Fibroblast of gingiva (primary cell): ENCODE results near the gene TMIE.
"Not testable (repeated sequence)": the region's sequence is repeated elsewhere in the genome, so short reads cannot be mapped to it uniquely, and the experiment has no call there.

ENCODE experiments used
- DNase-seq: peaks from one replicate; pipeline ENCODE4 v3.0.0-alpha.2; 2011; ENCODE audit warnings: low read depth

TMIE gene

GRCh38 chr3:46685446-46685845, 15.7 kb upstream of the TMIE start:
- DNase-seq: no peak

GRCh38 chr3:46690798-46691197, 10.4 kb upstream of the TMIE start:
- no peak for DNase-seq

DNA sequence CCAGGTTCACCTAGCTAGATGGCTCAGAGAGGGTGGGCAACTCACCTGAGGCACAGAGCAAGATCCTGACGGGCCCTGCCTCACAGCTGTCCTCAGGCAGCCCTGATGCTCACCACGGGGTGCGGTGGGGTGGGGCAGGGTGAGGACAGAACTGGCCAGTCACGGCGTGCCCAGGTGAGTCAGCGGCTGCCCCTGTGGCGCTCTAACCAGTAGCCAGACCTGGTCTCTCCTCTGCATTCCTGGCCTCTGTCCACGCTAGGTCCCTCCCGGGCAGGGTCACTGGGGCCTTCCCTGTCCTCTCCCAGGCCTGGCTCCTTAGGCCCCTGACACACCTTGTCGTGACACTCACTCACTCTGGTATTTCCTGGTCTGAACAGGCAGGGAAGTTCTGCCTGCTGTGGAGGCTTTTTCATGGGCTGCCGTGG, 8.6 kb upstream of the TMIE start:
- DNase-seq: no peak

DNA sequence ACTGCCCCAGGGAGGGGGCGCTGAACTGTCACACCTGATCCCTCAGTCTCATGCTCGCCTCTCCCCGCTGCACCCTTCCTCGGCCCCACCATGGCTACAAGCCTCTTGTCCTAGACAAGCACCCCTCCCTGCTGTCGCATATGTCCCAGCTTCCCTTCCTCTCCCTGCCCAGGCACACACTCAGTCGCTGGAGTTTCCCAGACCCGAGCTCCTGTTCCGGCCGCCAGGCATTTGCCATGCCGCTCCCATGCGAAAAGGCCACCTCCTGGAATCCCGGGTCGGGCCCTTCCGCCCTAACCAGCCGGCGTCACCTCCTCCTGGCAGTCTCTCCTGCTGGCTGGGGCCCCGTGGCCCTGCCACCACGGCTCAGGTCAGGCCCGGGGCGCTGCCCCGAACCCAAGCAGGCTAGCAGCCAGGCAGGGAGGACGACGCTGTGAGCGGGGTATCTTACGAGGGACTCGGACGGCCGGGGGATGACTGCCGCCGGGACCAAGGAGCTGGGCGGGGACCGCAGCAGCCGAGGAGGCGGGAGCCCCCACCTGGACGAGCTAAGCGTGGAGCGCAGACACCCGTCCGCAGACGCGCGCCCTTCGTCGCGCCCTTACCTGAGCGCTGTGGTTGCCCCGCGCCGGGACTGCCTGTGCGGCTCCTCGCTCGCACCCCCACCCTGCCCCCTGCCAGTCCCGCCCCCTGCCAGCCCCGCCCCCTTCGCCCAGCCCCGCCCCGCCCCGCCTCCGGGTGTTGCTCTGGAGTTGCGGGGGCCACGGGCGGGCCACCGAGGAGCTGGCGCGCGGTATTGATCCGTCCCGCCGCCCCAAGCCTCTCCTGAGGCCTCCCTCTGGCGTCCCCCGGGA, 7.9 kb upstream of the TMIE start, which contains the start of gene ALS2CL:
ALS2CL (minus strand) TSS at position 642 of the 854 bp plus-strand sequence. CDS start 4,239 bp downstream, outside the sequence.
- DNase-seq: no peak

- DNase-seq: no peak
Observed at GRCh38 chr3:46693892-46694226, 7.3 kb upstream of the TMIE start.

DNA sequence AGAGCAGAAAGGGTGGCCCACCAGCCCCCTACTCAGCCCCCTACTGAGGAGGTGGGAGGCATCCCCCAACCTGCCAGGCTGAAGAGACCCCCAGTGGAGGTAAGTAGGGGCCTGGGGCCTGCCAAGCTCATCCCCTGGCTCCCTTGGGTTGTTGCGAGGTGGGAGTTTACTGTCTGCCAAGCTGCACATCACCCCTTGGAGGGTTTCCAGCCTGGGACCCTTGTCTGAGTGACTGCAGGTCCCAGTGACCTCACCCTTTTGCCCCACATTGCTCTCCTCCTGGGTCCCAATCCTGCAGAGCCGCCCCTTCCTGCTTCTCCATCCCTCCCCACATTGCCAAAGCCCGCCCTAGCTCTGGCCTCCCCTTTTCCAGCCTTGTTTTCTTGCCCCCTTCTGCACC, 6.7 kb upstream of the TMIE start:
- DNase-seq: no peak

- no peak for DNase-seq
Observed at GRCh38 chr3:46695177-46695961, 5.8 kb upstream of the TMIE start.

GRCh38 chr3:46695962-46696894, 5.0 kb upstream of the TMIE start:
- DNase-seq: no peak

DNA sequence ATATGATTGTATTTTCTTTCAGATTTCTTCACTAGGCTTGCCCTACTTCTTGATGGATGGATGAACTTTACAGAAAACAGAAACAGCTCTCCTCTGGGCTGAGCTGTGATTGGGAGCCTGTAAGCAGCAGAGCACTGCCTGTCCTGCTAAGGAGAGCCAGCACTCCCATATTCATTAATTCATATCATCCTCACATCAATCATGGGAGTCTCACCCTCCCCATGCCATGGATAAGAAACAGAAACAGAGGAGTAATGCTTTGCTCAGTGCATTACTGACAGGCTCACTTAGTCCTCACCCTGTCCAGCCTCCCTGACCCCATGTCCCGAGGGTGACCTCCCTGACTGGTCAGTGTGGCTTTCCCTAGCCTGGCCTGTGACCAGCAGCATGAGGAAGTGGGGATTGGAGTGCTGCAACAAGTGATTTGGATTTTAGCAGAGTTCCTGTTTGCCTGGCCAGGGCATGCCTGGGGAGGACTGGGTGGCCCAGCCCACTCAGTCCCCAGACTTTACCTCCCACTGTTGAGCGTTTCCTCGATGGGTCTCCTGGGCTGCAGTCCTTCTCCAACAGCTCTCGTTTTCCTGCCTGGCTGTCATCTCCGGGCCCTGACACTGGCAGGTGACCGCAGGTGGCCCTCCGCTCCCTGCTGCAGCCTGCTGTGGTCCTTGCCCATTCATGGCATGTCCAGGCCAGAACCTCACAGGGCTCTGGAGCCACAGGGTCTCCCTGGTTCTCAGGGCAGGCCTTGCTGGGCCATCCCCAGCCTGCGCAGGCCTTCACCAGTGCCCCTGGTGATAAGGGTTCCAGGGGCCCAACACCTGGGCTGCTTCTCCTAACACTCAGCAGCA, 1.3 kb upstream of the TMIE start:
- no peak for DNase-seq

DNA sequence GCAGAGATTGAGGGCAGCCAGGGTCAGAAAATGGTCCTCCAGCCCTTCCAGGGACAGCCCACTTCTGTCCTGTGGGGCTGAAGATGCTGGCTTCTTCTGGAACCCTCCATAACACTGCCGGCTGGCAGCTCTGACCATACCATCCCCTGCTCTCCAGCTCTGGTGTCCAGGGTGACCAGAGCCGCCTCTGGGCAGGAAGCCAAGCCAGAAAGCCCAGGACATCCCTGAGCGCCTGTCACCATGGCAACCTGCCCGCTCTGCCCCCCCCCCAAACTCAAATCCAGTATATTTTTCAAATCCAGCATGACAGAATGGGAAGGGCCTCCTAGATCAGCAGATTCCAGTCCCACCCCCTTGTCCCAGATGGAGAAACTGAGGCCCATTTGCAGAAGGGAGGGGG, 420 bp upstream of the TMIE start:
- no peak for DNase-seq

DNA sequence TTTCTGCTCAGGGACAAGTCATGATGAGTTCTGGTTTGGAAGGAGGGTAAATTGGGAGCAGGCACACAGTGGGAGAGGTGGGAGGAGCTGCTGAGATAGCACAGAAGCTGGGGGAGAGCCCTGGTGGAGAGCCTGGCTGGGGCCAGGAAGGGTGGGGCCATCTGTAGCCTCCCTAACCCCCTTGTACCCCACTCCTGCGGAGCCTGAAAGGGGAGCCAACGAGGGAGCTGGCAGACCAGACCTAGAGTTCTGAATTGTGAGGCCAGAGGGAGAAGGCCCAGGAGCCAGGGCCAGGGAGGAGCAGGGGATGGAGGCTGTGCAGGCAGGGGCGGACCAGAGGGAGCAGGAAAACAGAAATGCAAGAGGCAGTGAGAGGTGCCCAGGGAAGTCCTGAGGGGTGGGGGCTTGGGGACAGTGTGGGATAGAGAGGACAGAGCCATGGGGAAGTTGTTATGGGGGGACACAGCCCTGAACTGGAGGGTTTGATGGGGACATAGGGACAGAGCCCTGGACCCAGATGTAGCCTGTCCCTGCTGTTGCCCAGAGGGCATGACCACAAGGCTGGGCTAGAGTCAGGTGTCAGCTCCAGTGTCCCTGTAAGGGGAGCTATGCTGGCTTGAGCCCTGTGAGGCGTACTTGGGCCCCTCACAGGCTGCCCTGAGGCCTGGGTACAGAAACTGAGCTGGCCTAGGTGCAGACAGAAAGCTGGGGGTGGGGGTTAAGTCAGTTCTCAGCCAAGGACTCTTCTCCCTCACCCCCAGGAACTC, 1.2 kb downstream of the TMIE start:
- no peak for DNase-seq

DNA sequence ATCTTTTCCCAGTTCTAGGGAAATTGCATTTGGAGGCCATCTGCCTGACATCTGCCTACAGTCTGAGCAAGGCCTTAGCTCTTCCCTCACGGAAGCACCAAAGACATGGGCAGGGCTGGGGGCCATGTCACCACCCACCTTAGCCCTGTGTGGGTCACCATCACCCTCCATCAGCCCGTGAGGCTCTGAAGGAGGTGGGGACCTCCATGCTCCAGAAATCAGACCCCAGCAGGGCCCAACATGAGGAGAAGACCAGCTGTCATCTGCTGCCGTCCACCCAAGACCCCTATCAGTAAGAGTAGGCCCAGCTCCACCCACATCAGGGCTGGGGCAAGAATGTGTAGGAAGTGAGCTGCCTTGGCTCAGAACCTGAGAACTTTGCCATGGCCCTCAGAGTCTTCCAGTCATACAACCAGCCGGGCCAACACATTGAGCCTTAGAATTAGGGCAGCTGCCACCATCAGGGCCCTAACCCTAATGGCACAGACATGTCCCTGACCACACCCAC, 1.9 kb downstream of the TMIE start:
- no peak for DNase-seq

GRCh38 chr3:46704346-46704745, 3.2 kb downstream of the TMIE start:
- not testable (repeated sequence) for DNase-seq

DNA sequence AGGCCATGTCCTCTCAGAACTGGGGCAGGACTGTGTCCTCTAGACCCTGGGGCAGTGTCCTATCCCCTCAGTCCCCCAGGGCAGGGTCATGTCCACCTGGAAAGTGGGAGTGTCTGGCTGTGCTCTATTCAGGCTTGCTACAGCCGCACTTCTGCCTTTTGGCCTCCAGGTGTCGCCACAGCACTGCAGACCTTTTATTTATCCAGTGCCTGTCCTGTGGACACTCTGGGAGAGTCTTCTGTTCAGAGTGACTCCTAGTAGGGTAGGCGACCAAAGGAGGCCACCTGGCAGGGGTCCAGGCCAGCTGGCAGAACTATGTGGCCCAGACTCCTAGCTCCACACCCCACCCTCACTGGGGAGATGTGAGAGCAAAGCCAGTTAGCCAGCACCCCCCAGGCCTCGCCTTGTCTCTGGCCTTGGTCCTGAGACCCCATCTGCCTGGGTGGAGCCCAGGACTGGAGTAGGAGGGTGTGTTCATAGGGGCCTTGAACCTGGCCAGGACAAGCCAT, 3.9 kb downstream of the TMIE start:
- DNase-seq: peak; percentile 45

DNA sequence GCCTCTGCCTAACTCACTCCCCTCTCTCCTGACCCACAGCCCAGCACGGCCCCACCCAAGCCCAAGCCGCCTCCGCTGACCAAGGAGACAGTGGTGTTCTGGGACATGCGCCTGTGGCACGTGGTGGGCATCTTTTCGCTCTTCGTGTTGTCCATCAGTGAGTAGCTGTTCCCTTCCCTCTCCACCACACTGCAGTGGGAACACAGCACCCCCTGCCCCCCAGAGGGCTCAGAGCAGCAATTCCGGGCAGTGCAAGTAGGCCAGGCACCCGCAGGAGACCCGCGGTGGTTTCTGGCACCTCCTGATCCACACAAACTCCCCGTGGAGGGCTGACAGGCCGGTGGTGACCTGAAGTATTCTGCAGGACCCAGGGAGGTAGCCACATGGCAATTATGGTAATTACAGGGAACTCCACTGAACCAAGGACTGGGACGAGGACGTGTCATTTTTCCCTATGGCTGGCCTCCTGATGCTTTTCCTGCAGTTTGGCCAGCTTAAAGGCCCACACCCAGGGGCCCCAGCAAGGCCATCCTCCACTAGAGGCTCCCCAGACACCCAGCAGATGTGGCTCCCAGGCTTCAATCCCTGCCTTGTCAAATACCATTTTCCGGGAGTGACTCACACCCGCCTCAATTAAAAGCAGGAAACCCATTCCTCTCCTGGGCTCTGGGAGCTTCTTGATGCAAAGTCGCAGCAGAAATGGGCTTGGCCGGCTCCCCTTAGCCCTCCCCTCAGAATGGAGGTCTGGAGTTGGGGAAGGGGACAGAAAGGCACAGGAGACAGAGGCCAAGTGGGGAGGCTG, 4.8 kb downstream of the TMIE start:
- DNase-seq: no peak

- no peak for DNase-seq
Observed at GRCh38 chr3:46706771-46707582, 5.8 kb downstream of the TMIE start.

DNA sequence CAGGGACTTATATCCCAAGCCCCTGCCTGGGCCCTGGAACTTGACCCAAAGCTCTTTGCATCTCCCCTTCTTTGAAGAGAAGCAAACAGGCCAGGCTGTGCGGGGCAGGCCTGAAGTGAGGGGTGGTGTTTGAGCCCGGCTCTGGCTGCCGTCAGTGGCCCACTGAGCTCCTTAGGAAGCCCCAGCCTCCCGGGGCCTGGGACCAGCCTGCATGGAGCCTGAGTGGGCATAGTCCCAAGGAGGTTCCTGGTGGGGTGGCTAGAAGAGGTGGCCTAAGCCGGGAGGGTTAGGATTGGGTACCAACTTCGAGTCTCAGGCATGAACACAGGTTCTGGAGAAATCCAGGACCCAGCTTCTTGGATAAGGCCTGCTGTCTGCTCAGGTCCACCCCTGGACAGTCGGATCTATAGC, 6.4 kb downstream of the TMIE start:
- no peak for DNase-seq
